Activated naive CD4-positive, alpha-beta T cell treated with Interleukin-2 at 50 U/mL for 16 hours (primary cell): ENCODE measurements around the gene CFAP57.

Experiments used
- DNase-seq: peaks from one replicate; pipeline ENCODE4 v3.0.0-alpha.2; 2020

Gene CFAP57

DNA sequence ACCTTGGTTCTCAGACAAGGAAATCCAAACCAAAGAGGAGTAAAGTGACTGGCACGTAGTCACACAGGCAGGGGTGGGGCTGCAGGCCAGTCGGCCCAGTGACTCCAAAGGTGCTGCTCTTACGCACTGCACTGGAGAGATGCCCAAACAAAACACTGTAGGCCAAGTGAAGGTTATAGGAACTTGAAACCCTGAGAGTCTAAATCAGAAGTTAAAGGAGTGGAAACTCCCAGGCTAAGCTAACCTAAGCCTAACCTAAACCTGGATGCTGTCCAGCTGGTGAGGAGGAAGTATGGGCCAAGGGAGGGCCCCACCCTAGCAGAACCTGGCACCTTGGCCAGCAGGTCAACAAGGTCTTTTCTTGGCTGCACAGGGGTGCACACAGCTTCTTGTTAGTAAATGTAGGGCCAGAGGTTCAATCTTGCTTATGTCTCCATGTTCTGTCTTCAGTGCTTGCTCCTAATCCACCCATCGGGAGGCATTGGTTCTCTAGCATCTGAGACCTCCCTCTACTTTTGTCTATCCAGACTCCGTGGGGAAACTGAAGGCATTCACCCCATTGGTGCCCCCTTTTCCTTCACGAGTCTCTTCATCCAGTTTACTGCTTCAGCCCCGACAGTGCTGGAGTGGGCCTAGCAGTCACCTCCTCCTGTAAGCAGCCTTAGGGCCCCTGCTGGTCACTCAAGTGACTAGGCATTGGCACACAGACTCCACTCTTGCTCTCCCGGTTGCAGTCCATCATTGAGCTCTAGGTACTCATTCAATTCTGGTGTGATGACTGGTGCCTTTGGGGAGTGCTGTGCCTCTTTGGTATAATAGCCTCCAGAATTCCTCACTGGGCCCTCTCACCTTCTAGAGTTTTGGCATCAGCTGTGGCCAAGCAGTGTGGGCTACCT, 84.8 kb downstream of the CFAP57 start:
- DNase-seq: no peak

DNA sequence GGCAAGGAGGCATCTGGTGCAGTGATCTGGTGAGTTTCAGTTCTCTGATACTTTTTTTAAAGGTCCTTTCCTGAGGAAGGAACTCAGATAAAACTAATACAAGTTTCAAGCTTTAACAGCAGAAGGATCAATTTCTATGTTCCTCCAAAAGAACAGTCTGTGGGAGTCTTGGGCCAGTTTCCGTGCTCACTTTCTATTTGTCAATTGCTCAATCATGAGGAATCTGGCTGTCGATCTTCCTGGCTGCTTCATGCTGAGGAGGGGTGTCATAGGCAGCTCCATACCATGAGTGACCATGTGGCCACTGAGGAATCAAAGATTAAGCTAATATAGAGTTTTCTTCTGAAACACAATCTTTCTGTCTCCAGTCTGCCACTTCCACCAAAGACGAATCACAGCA, 86.2 kb downstream of the CFAP57 start:
- no peak for DNase-seq

DNA sequence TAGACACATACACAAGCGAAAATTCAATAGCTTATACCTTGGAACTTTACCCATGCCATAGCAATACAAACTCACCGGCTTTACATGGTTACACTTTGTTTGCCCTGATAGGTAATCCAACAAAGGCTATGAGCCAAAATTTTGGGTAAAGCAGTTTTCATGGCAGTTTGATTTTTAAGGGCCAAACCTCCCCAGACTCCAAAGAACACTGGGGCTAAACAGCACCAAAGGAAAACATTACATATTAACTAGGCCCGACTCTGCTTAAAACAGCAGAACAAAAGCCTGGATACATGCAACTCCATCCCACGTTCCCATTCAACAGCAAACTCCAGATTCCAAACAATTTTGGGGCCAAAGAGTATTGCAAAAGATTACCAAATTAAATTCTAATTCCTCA, 93.3 kb downstream of the CFAP57 start:
- DNase-seq: no peak

DNA sequence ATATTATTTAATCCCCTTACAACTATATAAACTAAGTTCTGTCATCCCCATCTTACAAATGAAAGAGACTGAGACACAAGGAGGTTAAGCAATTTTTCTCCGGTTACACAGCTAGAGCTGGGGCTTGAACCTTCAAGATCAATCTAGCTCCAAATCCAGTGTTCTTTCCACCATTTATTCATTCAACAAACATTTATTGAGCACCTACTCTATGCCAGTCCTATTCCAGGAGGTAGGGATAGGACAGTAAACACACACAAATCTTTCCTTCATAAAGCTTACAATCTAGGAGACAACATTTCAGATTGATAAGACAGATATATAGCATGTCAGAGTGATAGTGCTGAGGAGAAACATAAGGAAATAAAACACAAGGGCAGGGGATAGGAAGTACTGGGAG, 94.8 kb downstream of the CFAP57 start:
- DNase-seq: no peak

DNA sequence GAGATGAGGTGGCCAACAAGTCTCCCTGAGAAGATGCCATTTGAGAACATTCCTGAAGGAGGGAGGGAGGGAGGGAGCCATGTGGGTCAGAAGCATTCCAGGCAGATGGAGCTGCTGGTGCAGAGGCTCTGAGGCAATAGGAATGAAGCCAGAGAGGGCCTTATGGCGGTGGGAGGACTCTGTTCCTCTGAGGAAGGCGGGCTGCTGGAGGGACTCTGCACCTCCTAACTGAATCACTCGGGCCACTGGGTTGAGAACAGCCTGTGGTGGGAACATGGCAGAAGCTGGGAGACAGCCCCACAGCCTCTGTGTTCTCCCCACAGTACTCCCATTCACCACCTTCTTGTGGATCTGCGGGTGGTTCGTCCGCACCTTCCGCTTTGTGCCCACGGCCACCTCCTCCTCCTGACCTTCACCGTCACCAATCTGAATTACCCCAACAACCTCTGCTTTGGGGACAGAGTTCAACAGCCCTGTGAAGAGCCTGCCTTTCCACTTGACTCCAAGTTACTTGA, 95.2 kb downstream of the CFAP57 start:
- DNase-seq: no peak

DNA sequence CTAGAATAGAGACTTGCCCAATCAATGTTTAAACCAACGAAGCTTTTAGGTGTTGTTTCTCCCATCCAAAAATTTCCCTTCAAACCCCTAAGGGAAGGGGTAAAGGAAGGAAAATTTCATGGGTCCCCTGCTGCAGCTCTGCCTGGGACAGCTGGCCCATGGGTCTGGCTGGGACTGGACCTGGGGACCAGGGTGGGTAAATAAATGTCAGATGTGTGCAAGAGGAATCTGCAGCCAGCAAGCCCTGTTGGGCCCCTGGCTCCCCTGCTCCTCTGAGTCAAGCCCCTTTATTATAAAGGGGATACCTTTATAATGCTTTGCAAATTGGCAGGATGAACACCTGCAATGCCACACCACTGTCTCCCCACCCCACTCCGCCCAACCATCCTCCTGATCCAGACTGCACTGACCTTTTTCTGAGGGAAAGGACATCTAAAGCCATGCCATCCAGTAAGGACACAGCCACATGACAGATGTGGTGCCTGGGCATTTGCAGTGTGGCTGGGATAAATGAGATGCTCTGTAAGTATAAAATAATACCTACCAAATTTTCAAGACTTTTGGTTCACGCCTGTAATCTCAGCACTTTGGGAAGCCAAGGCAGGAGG, 95.8 kb downstream of the CFAP57 start:
- no peak for DNase-seq

DNA sequence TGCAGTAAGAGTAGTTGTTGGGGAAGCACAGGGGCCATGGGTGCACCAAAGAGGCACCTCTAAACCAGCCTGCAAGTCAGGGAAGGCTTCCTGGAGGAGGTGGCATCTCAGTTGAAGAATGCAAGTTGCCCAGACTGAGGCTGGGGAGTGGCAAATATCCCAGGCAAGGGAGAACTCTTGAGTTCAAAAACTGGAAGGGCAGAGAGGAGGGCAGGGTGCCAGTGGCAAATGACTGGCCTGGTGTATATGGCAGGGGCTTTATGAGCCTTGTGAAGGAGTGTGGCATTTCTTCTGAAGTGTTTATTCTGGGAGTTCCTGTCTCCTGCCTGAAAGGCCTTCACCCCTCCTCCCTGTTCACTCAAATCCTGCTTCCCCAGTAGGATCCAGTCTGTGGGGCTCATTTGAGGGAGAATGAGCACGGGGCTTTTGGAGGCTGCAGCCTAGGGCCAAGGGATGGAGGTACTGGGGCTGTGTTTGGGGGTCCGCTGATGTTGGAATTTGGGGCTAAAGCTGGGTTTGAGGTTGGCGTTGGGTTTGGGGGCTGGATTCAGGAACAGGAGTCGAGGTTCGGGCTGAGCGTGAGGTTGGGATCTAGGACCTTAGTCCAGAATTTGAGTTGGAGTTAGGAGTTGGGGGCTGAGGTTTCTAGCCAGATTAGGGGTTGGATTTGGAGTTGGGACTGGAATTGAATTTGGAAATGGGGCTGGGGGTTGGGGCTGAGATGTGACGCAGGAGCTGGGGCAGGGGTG, 97.7 kb downstream of the CFAP57 start, which contains the start of gene TMEM125:
Gene TMEM125, plus strand, starts transcription at position 357 of the 749 bp plus-strand sequence. CDS start 2,740 bp downstream, outside the sequence.
- no peak for DNase-seq

DNA sequence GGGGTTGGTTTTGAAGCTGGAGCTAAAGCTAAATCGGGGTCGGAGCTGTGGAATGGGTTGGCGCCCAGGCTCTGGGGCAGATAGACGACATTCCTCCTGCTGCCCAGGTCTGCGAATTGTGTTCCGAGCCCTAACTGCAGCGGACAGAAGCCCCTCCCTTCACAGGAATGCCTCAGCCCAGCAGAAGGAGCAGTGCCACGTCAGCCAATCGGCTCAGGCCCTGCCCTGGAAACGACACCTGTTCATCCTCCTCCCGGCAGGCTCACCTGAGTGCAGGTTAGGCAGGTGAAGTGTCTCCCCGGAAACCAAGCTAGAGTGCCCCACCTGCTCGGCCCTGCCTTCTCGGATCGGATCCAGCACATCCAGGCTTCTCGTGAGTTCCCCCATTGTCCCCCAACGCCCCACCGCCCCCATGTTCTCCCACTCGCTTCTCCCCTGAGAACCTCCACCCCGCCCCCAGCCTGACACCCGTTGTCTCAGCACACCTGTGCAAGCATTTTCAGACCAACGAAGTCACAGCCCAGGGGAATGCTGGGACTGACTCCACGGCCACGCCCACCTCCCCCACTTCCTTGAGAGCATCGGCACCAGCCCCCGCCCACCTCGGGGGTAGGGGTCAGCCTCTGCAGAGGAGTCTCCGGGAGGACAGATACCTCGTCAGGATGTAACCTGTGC, 98.4 kb downstream of the CFAP57 start:
- DNase-seq: no peak

DNA sequence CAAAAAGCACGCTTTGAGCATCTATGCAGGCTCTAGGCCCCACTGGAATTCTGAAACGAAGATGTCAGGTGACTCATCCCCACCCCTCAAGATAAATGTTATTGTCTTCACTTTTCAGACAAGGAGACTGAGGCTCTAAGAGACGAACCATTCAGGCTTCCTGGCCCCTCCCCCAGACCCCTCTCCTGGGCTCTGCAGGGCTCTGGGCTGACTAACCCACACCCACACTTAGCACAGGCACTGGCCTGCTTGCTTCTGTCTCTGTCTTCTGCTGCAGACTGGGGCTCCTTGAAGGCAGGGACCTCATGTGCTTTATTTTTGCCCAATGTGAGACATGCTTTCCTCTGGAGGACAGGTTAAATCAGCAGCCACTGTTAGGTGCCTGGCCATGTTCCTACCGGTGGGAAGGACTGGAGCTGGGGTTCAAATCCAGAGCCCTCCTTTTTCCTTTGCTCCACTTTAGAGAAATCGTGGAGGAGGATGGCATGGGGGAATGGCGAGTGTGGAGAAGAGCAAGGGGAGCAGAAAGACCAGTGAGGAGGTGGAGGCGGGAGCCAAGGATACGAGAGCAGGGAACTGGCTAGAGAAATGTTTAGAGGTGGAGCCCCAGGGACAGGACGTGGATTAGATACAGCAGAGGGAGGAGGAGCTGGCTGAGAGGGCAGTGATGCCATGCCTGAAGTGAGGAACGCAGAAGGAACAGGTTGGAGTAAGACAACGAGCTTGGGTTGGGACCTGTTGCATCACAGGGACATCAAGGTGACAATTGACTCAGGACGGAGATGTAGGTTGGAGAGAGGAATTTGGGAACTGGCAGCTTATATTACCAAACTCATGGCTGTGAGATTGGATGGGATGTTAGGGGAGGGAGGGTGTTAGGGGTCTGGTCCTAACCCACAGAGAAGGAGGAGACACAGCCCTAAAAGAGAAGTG, 99.3 kb downstream of the CFAP57 start:
- DNase-seq: no peak

DNA sequence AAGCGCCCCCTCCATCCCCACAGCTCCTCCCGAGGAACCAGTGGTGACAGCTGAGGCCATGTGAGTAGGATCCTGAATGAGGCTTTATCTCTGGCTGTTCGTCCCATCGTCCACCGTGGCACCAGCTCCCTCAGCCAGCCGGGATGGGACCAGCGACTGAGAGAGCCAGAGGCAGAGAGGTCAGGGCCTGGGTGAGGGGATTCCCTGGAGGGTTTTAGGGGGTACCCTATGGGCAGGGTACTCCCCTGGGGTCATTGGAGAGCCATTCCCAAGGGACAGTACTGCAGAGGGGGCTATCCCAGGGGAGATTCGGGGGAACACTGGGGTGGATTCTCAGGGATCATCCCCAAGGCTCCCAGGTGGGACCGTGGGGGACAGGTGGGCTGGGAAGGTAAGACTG, 100.0 kb downstream of the CFAP57 start:
- DNase-seq: no peak

DNA sequence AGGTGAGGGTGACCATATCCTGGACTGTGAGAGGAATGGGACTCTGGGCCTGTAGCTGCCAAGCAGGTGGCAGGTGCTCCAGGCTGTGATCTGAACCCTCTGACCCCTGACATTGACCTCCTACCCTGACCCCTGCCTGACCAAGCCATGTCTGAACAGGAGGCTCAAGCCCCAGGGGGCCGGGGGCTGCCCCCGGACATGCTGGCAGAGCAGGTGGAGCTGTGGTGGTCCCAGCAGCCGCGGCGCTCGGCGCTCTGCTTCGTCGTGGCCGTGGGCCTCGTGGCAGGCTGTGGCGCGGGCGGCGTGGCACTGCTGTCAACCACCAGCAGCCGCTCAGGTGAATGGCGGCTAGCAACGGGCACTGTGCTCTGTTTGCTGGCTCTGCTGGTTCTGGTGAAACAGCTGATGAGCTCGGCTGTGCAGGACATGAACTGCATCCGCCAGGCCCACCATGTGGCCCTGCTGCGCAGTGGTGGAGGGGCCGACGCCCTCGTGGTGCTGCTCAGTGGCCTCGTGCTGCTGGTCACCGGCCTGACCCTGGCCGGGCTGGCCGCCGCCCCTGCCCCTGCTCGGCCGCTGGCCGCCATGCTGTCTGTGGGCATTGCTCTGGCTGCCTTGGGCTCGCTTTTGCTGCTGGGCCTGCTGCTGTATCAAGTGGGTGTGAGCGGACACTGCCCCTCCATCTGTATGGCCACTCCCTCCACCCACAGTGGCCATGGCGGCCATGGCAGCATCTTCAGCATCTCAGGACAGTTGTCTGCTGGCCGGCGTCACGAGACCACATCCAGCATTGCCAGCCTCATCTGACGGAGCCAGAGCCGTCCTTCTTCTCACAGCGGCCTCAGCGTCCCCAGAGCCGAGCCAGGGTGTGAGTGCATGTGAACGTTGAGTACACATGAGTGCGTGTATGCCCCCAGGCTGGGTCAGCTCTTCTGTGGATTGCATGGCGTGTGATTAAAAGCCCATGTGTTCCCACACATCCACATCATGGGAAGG, 100.7 kb downstream of the CFAP57 start:
- DNase-seq: no peak

DNA sequence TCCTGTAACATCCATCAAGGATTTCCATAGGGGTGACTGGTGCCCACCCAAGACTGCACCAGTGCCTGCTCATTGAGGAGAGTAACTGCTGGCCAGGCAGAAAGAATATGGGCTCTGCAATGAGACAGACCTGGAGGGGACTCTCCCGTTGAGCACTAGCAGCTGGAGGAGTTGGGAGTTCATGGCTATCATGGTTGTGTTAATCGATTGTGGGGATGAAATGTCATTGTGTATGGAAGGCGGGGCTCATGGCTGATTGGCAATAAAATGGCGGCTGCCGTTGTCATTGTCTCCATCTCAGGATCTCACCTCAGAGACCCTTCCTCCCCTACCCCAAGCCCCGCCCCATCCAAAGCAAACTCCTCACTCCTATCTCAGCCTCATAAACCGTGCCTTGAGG, 101.6 kb downstream of the CFAP57 start:
- DNase-seq: no peak

DNA sequence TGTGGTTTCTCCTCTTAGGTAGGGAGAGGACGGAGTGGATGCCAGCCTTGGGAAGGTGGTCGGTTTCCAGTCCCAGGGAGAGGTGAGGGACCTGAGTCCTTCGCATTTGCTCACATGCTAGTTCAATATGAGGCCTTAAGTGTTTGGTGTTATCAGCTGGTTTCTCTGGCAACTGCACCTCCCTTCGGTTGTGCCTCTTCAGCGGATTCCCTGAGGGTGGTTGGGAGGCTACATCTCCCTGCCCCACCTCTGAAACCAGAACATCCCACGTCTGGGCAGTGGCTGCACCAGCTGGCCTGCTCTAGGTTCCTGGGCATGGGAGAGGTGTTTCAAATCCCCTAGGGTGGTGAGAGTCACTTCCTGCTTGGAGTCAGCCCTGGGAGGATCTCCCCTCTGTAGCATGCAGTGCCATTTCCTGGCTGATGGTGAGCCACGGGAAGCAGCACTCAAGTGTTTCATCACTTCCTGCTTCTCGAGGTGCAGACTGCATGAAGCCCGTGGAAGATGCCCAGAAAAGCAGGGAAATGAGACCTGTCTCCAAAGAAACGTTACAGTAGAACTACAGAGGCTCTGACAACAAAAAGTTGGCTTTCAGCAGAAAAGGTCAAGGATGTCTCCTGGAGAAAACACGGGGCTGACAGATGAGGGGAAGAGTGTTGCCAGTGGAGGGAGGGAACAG, 102.1 kb downstream of the CFAP57 start:
- peak; percentile 17 for DNase-seq

DNA sequence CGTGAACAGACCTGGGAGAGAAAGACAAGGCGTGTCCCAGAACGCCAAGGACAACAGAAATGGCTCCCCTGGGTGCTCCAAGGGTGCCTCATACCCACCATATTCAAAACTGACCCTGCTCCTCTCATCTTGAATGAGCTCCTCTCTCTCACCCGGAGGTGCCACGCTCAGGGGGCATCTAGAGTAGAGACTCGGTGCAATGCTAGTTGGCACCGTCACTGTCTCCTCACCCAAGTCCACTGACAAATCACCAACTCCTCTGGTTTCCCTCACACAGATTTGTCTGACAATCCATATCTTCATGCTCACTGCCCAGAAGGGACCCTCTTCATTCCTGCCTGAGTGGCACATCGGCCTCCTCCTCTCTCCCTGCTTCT, 102.7 kb downstream of the CFAP57 start:
- DNase-seq: no peak

DNA sequence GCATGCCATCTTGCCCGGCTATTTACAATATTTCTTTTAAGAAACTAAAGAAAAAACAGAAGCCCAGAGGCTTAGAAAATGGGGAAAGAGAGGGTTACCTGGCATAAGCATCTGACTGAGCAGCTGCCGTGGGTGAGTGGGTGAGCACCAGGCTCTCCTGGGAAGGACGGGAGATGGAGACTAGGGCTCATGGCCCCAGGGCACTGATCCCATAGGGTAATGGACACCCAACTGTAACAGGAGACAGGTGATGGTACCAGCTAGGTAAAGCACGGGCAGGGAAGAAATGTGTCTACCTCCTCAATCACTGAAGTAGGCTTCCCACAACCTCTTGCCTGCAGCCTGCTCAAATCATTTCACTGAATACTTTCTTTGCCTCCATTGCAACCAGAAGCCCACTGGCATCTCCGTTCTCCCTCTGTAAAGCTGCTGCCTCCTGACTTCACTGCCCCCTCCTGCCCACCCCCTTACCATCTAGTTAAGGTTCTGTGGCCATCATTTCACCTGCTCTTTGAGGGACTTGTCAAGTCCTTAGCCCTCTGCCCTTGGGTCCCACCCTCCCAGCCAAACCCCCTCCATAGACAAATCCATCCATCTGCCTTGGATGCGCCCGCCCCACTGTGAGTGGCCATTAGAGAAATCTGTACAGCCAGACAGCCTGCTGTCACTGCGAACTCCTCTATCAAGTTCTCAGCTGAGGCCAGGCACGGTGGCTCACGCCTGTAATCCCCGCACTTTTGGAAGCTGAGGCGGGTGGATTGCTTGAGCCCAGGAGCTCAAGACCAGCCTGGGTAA, 103.9 kb downstream of the CFAP57 start:
- DNase-seq: no peak

DNA sequence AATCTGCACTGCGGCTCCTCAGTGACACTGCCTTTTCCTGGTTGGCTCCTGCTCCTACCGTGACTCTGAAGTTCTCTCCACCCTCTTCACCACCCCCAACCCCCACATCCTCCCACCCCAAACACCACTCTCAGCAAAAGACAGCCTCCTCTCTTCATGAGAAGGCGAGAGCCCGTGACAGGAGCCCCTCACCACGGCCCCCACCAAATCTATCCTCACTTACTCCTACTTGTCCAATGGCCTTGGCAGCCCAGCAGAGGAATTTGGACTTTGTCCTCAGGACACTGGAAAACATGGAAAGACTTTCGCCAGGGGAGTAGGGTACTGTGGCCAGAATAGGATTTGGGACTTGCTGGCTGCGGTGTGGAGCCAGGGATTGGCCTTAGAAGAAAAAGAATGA, 104.5 kb downstream of the CFAP57 start:
- no peak for DNase-seq

DNA sequence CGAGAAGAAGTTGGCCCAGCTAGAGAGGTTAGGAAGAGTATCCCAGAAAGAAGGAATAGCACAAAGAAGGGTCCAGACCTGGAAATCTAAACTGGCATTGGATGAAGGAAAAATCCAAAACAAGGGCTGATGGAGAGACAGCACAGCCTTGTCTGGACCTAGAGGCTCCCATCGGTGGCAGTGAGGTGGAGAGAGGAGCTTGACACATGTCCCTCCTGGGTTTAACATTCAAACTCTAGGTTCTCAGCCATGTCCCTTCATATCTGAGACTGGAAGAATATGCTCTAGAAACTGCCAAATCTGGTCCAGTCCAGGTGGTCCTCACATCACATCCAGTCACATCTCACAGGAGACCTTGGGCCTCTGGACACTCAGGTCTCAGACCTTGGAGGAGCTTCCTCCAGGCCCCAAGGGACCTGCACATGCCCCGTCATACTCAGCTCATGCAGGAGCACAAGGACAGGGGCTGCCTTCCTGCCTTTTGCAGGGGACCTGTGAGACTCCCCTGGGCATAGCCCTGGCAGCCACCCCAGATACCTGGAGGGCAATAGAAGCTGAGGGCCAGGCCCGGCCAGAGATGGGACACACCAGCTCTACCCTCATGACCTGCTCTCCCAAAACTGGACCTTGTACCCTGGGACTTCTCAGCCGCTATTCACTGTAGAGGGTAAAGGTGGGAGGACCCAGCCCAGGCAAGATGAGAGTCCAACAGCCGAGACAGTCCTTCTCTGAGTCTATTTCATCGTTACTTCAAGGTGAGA, 105.2 kb downstream of the CFAP57 start:
- no peak for DNase-seq

DNA sequence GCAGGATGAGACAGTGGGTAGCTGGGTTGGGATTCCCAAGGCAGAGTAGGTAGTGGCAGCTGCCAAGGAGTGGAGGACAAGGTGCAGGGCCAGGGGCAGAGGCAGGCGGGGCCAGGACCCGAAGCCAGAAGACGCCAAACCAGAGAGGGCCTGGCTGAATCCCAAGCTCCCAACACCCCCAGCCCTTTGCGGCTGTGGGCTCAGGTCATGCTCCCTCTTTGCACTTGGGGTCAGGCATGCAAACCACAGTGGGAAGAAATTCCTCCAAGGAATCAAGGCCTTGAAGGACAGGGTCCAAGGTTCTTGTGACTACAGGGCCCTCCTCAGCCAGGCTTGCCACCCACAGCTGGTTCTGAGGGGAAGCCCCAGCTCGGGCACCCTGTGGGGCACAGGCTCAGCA, 107.0 kb downstream of the CFAP57 start:
- no peak for DNase-seq
